H1 (cell line): Measurements from ENCODE around the gene SLX4IP. TPM values are rescaled to one million over a fixed set of nuclear protein-coding genes. Genes with fewer than 3 reads are reported as not detected.

Experiments
- CTCF ChIA-PET: fragments of 300-600 bp; sonication (Branson Sonifier 250); formaldehyde crosslinking; loops from one replicate; lab custom pipeline; 2021; ENCODE audit not compliant: partially characterized antibody; lab: Charles Lee
- POLR2A ChIA-PET: fragments of 300-600 bp; sonication (Branson Sonifier 250); formaldehyde crosslinking; loops from one replicate; lab custom pipeline; 2021; ENCODE audit warnings: inconsistent platforms; ENCODE audit not compliant: partially characterized antibody; lab: Charles Lee
- DNase-seq, 2 experiments: peaks; one replicate each; pipeline versions ENCODE4 v3.0.0 to v3.0.0-alpha.2; 2010 to 2022; ENCODE audit warnings: low spot score in 2 of 2, low read depth in 1 of 2, mixed read lengths in 1 of 2
- FAIRE-seq: peaks from 2 replicates; lab custom pipeline; 2011; peaks lifted over from hg19 to GRCh38; lab: Jason Lieb, UNC
- H2AFZ ChIP-seq: 2 replicates; pipeline ENCODE4 v1.8.1; 2012; ENCODE audit warnings: low read length, inconsistent platforms
- H2AK5ac ChIP-seq: 2 replicates; pipeline ENCODE4 v1.6.1; 2013; ENCODE audit warnings: low read depth, low read length
- H2BK120ac ChIP-seq: replicated peaks from 2 replicates; pipeline ENCODE3; 2013; ENCODE audit warnings: low read depth, low read length, inconsistent platforms
- H2BK12ac ChIP-seq: 2 replicates; pipeline ENCODE4 v1.6.1; 2013; ENCODE audit warnings: low read depth, low read length
- H2BK15ac ChIP-seq: 2 replicates; pipeline ENCODE4 v1.6.1; 2013; ENCODE audit warnings: low read length
- H2BK20ac ChIP-seq: 2 replicates; pipeline ENCODE4 v1.6.1; 2013; ENCODE audit warnings: low read length
- H2BK5ac ChIP-seq: 2 replicates; pipeline ENCODE4 v1.6.1; 2013; ENCODE audit warnings: low read depth, low read length
- H3K14ac ChIP-seq: 2 replicates; pipeline ENCODE4 v1.6.1; 2013; ENCODE audit warnings: inconsistent platforms; ENCODE audit not compliant: insufficient read length
- H3K18ac ChIP-seq: 2 replicates; pipeline ENCODE4 v1.6.1; 2013; ENCODE audit warnings: low read length; ENCODE audit errors: extremely low read depth
- H3K23ac ChIP-seq: 2 replicates; pipeline ENCODE4 v1.6.1; 2013; ENCODE audit warnings: inconsistent platforms; ENCODE audit not compliant: insufficient read length
- H3K23me2 ChIP-seq: 2 replicates; pipeline ENCODE4 v1.6.1; 2013; ENCODE audit warnings: low read depth, low read length
- H3K27ac ChIP-seq: 2 replicates; pipeline ENCODE4 v1.6.1; 2011; ENCODE audit warnings: low read depth, low read length, inconsistent platforms
- H3K27me3 ChIP-seq, 4 experiments: replicated peaks in 1 of 4; 1 replicate in 1 of 4; 2 replicates in 3 of 4; pipeline versions ENCODE4 v1.6.1 to v1.8.1; 2011 to 2013; ENCODE audit warnings: low read length in 3 of 4, mild to moderate bottlenecking in 3 of 4, inconsistent platforms in 2 of 4, mixed read lengths in 2 of 4, moderate library complexity in 1 of 4; ENCODE audit not compliant: control insufficient read depth in 3 of 4, insufficient read depth in 3 of 4; ENCODE audit errors: extremely low read depth in 1 of 4
- H3K36me3 ChIP-seq, 4 experiments: 2 replicates each; pipeline versions ENCODE4 v1.6.1 to v1.8.1; 2011 to 2013; ENCODE audit warnings: mild to moderate bottlenecking in 4 of 4, low read length in 3 of 4, moderate library complexity in 2 of 4, control low read depth in 1 of 4, inconsistent platforms in 1 of 4; ENCODE audit not compliant: insufficient read depth in 4 of 4, control insufficient read depth in 2 of 4
- H3K4ac ChIP-seq: replicated peaks from 2 replicates; pipeline ENCODE3; 2013; ENCODE audit warnings: low read length, low read depth, mixed read lengths, inconsistent platforms; ENCODE audit not compliant: insufficient read length
- H3K4me1 ChIP-seq, 4 experiments: replicated peaks in 1 of 4; 1 replicate in 1 of 4; 2 replicates in 3 of 4; pipeline versions ENCODE4 v1.6.1 to v1.8.1; 2011 to 2013; ENCODE audit warnings: low read length in 3 of 4, inconsistent platforms in 2 of 4, mixed read lengths in 1 of 4; ENCODE audit not compliant: insufficient read depth in 4 of 4, control insufficient read depth in 3 of 4
- H3K4me2 ChIP-seq, 2 experiments: 2 replicates each; pipeline versions ENCODE4 v1.6.1 to v1.8.1; 2011 to 2013; ENCODE audit warnings: low read depth in 2 of 2, low read length in 2 of 2, control low read depth in 1 of 2, inconsistent platforms in 1 of 2, mild to moderate bottlenecking in 1 of 2; ENCODE audit not compliant: insufficient read depth in 1 of 2
- H3K4me3 ChIP-seq, 4 experiments: fragments of 200-600, 300-600 bp in 1 of 4; sonication (generic), shearing (Covaris generic), sonication (Bioruptor Twin) in 1 of 4; 2 replicates each; pipeline versions ENCODE4 v1.5.1 to v1.8.1; 2011 to 2016; ENCODE audit warnings: low read length in 4 of 4, low read depth in 3 of 4, control low read depth in 2 of 4, inconsistent platforms in 2 of 4, mild to moderate bottlenecking in 2 of 4, mixed read lengths in 1 of 4, moderate library complexity in 1 of 4; ENCODE audit not compliant: insufficient read depth in 2 of 4; ENCODE audit errors: extremely low read depth in 1 of 4
- H3K56ac ChIP-seq: replicated peaks from 2 replicates; pipeline ENCODE3; 2013; ENCODE audit warnings: low read depth, mild to moderate bottlenecking, mixed read lengths, low read length, inconsistent platforms; ENCODE audit not compliant: insufficient read length
- H3K79me1 ChIP-seq: 2 replicates; pipeline ENCODE4 v1.6.1; 2013; ENCODE audit warnings: low read depth, low read length, control low read depth
- H3K79me2 ChIP-seq, 2 experiments: 2 replicates each; pipeline versions ENCODE4 v1.6.1 to v1.8.1; 2012 to 2013; ENCODE audit warnings: low read length in 2 of 2, mild to moderate bottlenecking in 2 of 2, inconsistent platforms in 1 of 2; ENCODE audit not compliant: insufficient read depth in 2 of 2, control insufficient read depth in 1 of 2
- H3K9ac ChIP-seq, 4 experiments: replicated peaks in 1 of 4; 1 replicate in 1 of 4; 2 replicates in 3 of 4; pipeline versions ENCODE4 v1.6.1 to v1.8.1; 2011 to 2013; ENCODE audit warnings: low read depth in 3 of 4, low read length in 3 of 4, control low read depth in 2 of 4, mild to moderate bottlenecking in 2 of 4, moderate library complexity in 2 of 4, inconsistent platforms in 1 of 4; ENCODE audit errors: extremely low read depth in 1 of 4
- H3K9me3 ChIP-seq, 2 experiments: 2 replicates each; pipeline versions ENCODE4 v1.6.1 to v1.8.1; 2012 to 2013; ENCODE audit warnings: mild to moderate bottlenecking in 2 of 2, moderate library complexity in 2 of 2, control low read depth in 1 of 2, inconsistent platforms in 1 of 2, low read depth in 1 of 2, low read length in 1 of 2, mixed read lengths in 1 of 2; ENCODE audit not compliant: insufficient read depth in 2 of 2
- H4K20me1 ChIP-seq, 2 experiments: replicated peaks in 1 of 2; 2 replicates each; pipeline versions ENCODE3 to v1.8.1; 2011 to 2013; ENCODE audit warnings: inconsistent platforms in 2 of 2, low read length in 2 of 2, mild to moderate bottlenecking in 1 of 2; ENCODE audit not compliant: insufficient read depth in 2 of 2, control insufficient read depth in 1 of 2
- H4K5ac ChIP-seq: 2 replicates; pipeline ENCODE4 v1.6.1; 2013; ENCODE audit warnings: low read length, low read depth, mixed read lengths, inconsistent platforms; ENCODE audit not compliant: insufficient read length
- H4K8ac ChIP-seq: 2 replicates; pipeline ENCODE4 v1.8.0; 2013; ENCODE audit warnings: mild to moderate bottlenecking, moderate library complexity, low read length, inconsistent platforms; ENCODE audit not compliant: insufficient read depth; ENCODE audit errors: extremely low read depth
- H4K91ac ChIP-seq: replicated peaks from 2 replicates; pipeline ENCODE3; 2013; ENCODE audit warnings: low read length, mixed read lengths, inconsistent platforms; ENCODE audit not compliant: insufficient read length
- BACH1 ChIP-seq: IDR thresholded peaks from 2 replicates; pipeline ENCODE4 v1.6.1; 2012; ENCODE audit warnings: low read length, improper control_type of control experiment
- CEBPB ChIP-seq: IDR thresholded peaks from 2 replicates; pipeline ENCODE4 v1.6.1; 2012; ENCODE audit warnings: low read depth, low read length
- MAFK ChIP-seq: IDR thresholded peaks from 2 replicates; pipeline ENCODE4 v1.6.1; 2012; ENCODE audit warnings: low read depth, mild to moderate bottlenecking, improper control_type of control experiment, low read length
- TAF1 ChIP-seq: IDR thresholded peaks from 2 replicates; pipeline ENCODE4 v1.6.1; 2011; ENCODE audit warnings: mild to moderate bottlenecking, low read depth, low read length
- WGBS, 2 experiments: shearing (Covaris generic) in 1 of 2; methylation state at CpG; one replicate each; pipeline versions ENCODE4 v1.1.6 to v1.1.7; 2013 to 2015; ENCODE audit warnings: low lambda C conversion rate in 2 of 2, mixed read lengths in 2 of 2, inconsistent platforms in 1 of 2, low coverage in 1 of 2, missing lambda C conversion rate in 1 of 2; ENCODE audit not compliant: insufficient replicate concordance in 2 of 2, insufficient coverage in 1 of 2, insufficient read length in 1 of 2; ENCODE audit errors: extremely low coverage in 1 of 2, missing lambda C conversion rate in 1 of 2; 5-methylcytosine and 5-hydroxymethylcytosine counted together
- polyA plus RNA-seq, 7 experiments: library from polyadenylated mRNA; depleted of rRNA in 3 of 7; stranded (reverse) in 5 of 7; unstranded in 2 of 7; fragments of >200 nt in 5 of 7; fragments of 200-250 nt in 2 of 7; gene quantifications; 1 replicate in 5 of 7; 2 replicates in 1 of 7; 4 replicates in 1 of 7; pipeline versions ENCODE4 v1.2.1 to v1.2.3, GENCODE V29; 2011 to 2013; ENCODE audit warnings: missing spikeins in 2 of 7, mixed read lengths in 2 of 7
- total RNA-seq: library from RNA; stranded (reverse); fragmentation: NEBNext Ultra II Directional; extraction: Animal tissue kit (Norgen Biotek cat#: 25700); gene quantifications from 2 replicates; pipeline ENCODE4 v1.2.1, GENCODE V29; 2021

Gene SLX4IP
- total and polyA plus RNA-seq, 2 of the 8 experiments (the other 6 are each of a cell fraction or from before 2014, with no cell fraction given): 2.4 to 8.7 TPM

- H4K5ac ChIP-seq: no peak overlapping the region
- ChIA-PET POLR2A (interaction anchor here (1.6 kb wide), 1 partner anchor 9 kb away, joined by 3 read pairs; no protein-coding TSS in a partner anchor), CTCF (interaction anchor here (0.7 to 4.2 kb wide), 6 partner anchors 42 to 399 kb away, joined by 3 to 17 read pairs (median 4); partner anchors contain the start of genes MKKS and SLX4IP)
- H3K4me1 ChIP-seq: peaks cover 0 to 13% (median 3%) of the 10 kb centered on the region in 4 experiments; a peak in 4 of 7 replicates
- no peak overlapping the region for H3K23ac ChIP-seq
- H3K36me3 ChIP-seq: no peaks in the 10 kb centered on the region
- H2BK12ac ChIP-seq: no peak overlapping the region
- FAIRE-seq (no peak), DNase-seq (no peak)
- H2AFZ ChIP-seq: no peak overlapping the region
- H2BK120ac ChIP-seq: no peak overlapping the region
- no peak overlapping the region for H3K27ac ChIP-seq
- H3K27me3 ChIP-seq: no peaks in the 10 kb centered on the region
- H3K14ac ChIP-seq: no peak overlapping the region
- H4K91ac ChIP-seq: no peak overlapping the region
- no peaks in the 10 kb centered on the region for H3K79me1 ChIP-seq
- peaks cover 0 to 8% of the 10 kb centered on the region in 2 experiments; a peak in 2 of 4 replicates for H3K79me2 ChIP-seq
- TF ChIP-seq TAF1 (no peak), MAFK (no peak), BACH1 (0 out of 2 replicates have a peak, but pooled peaks have one; percentile 21), CEBPB (no peak)
- H2BK15ac ChIP-seq: no peak overlapping the region
- no peak overlapping the region for H2AK5ac ChIP-seq
- no peak overlapping the region for H2BK5ac ChIP-seq
- no peaks in the 10 kb centered on the region for H3K9me3 ChIP-seq
- no peak overlapping the region for H3K4ac ChIP-seq
- no peak overlapping the region for H3K4me3 ChIP-seq
- WGBS, 2 experiments: 94% methylated on average over 3 of the region's 3 CpGs; no CpG with 5 or more reads in 1 of the 2 experiments
- H3K56ac ChIP-seq: no peak overlapping the region
- no peak overlapping the region for H3K9ac ChIP-seq
- no peak overlapping the region for H2BK20ac ChIP-seq
- H4K20me1 ChIP-seq: no peaks in the 10 kb centered on the region
- H3K23me2 ChIP-seq: no peaks in the 10 kb centered on the region
- H3K18ac ChIP-seq: no peak overlapping the region
- no peak overlapping the region for H4K8ac ChIP-seq
- no peak overlapping the region for H3K4me2 ChIP-seq
Measured at GRCh38 chr20:10476319-10476724, 41.2 kb downstream of the SLX4IP start.
